H1 (cell line): Measurements from ENCODE around the gene KIZ. TPM values are rescaled to one million over a fixed set of nuclear protein-coding genes. Genes with fewer than 3 reads are reported as not detected.

ENCODE experiments used
- CTCF ChIA-PET: fragments of 300-600 bp; sonication (Branson Sonifier 250); formaldehyde crosslinking; loops from one replicate; lab custom pipeline; 2021; ENCODE audit not compliant: partially characterized antibody; lab: Charles Lee
- POLR2A ChIA-PET: fragments of 300-600 bp; sonication (Branson Sonifier 250); formaldehyde crosslinking; loops from one replicate; lab custom pipeline; 2021; ENCODE audit warnings: inconsistent platforms; ENCODE audit not compliant: partially characterized antibody; lab: Charles Lee
- DNase-seq, 2 experiments: peaks; one replicate each; pipeline versions ENCODE4 v3.0.0 to v3.0.0-alpha.2; 2010 to 2022; ENCODE audit warnings: low spot score in 2 of 2, low read depth in 1 of 2, mixed read lengths in 1 of 2
- FAIRE-seq: peaks from 2 replicates; lab custom pipeline; 2011; peaks lifted over from hg19 to GRCh38; lab: Jason Lieb, UNC
- H2AFZ ChIP-seq: 2 replicates; pipeline ENCODE4 v1.8.1; 2012; ENCODE audit warnings: low read length, inconsistent platforms
- H2AK5ac ChIP-seq: 2 replicates; pipeline ENCODE4 v1.6.1; 2013; ENCODE audit warnings: low read depth, low read length
- H2BK120ac ChIP-seq: replicated peaks from 2 replicates; pipeline ENCODE3; 2013; ENCODE audit warnings: low read depth, low read length, inconsistent platforms
- H2BK12ac ChIP-seq: 2 replicates; pipeline ENCODE4 v1.6.1; 2013; ENCODE audit warnings: low read depth, low read length
- H2BK15ac ChIP-seq: 2 replicates; pipeline ENCODE4 v1.6.1; 2013; ENCODE audit warnings: low read length
- H2BK20ac ChIP-seq: 2 replicates; pipeline ENCODE4 v1.6.1; 2013; ENCODE audit warnings: low read length
- H2BK5ac ChIP-seq: 2 replicates; pipeline ENCODE4 v1.6.1; 2013; ENCODE audit warnings: low read depth, low read length
- H3K14ac ChIP-seq: 2 replicates; pipeline ENCODE4 v1.6.1; 2013; ENCODE audit warnings: inconsistent platforms; ENCODE audit not compliant: insufficient read length
- H3K18ac ChIP-seq: 2 replicates; pipeline ENCODE4 v1.6.1; 2013; ENCODE audit warnings: low read length; ENCODE audit errors: extremely low read depth
- H3K23ac ChIP-seq: 2 replicates; pipeline ENCODE4 v1.6.1; 2013; ENCODE audit warnings: inconsistent platforms; ENCODE audit not compliant: insufficient read length
- H3K23me2 ChIP-seq: 2 replicates; pipeline ENCODE4 v1.6.1; 2013; ENCODE audit warnings: low read depth, low read length
- H3K27ac ChIP-seq: 2 replicates; pipeline ENCODE4 v1.6.1; 2011; ENCODE audit warnings: low read depth, low read length, inconsistent platforms
- H3K27me3 ChIP-seq, 4 experiments: replicated peaks in 1 of 4; 1 replicate in 1 of 4; 2 replicates in 3 of 4; pipeline versions ENCODE4 v1.6.1 to v1.8.1; 2011 to 2013; ENCODE audit warnings: low read length in 3 of 4, mild to moderate bottlenecking in 3 of 4, inconsistent platforms in 2 of 4, mixed read lengths in 2 of 4, moderate library complexity in 1 of 4; ENCODE audit not compliant: control insufficient read depth in 3 of 4, insufficient read depth in 3 of 4; ENCODE audit errors: extremely low read depth in 1 of 4
- H3K36me3 ChIP-seq, 4 experiments: 2 replicates each; pipeline versions ENCODE4 v1.6.1 to v1.8.1; 2011 to 2013; ENCODE audit warnings: mild to moderate bottlenecking in 4 of 4, low read length in 3 of 4, moderate library complexity in 2 of 4, control low read depth in 1 of 4, inconsistent platforms in 1 of 4; ENCODE audit not compliant: insufficient read depth in 4 of 4, control insufficient read depth in 2 of 4
- H3K4ac ChIP-seq: replicated peaks from 2 replicates; pipeline ENCODE3; 2013; ENCODE audit warnings: low read length, low read depth, mixed read lengths, inconsistent platforms; ENCODE audit not compliant: insufficient read length
- H3K4me1 ChIP-seq, 4 experiments: replicated peaks in 1 of 4; 1 replicate in 1 of 4; 2 replicates in 3 of 4; pipeline versions ENCODE4 v1.6.1 to v1.8.1; 2011 to 2013; ENCODE audit warnings: low read length in 3 of 4, inconsistent platforms in 2 of 4, mixed read lengths in 1 of 4; ENCODE audit not compliant: insufficient read depth in 4 of 4, control insufficient read depth in 3 of 4
- H3K4me2 ChIP-seq, 2 experiments: 2 replicates each; pipeline versions ENCODE4 v1.6.1 to v1.8.1; 2011 to 2013; ENCODE audit warnings: low read depth in 2 of 2, low read length in 2 of 2, control low read depth in 1 of 2, inconsistent platforms in 1 of 2, mild to moderate bottlenecking in 1 of 2; ENCODE audit not compliant: insufficient read depth in 1 of 2
- H3K4me3 ChIP-seq, 4 experiments: fragments of 200-600, 300-600 bp in 1 of 4; sonication (generic), shearing (Covaris generic), sonication (Bioruptor Twin) in 1 of 4; 2 replicates each; pipeline versions ENCODE4 v1.5.1 to v1.8.1; 2011 to 2016; ENCODE audit warnings: low read length in 4 of 4, low read depth in 3 of 4, control low read depth in 2 of 4, inconsistent platforms in 2 of 4, mild to moderate bottlenecking in 2 of 4, mixed read lengths in 1 of 4, moderate library complexity in 1 of 4; ENCODE audit not compliant: insufficient read depth in 2 of 4; ENCODE audit errors: extremely low read depth in 1 of 4
- H3K56ac ChIP-seq: replicated peaks from 2 replicates; pipeline ENCODE3; 2013; ENCODE audit warnings: low read depth, mild to moderate bottlenecking, mixed read lengths, low read length, inconsistent platforms; ENCODE audit not compliant: insufficient read length
- H3K79me1 ChIP-seq: 2 replicates; pipeline ENCODE4 v1.6.1; 2013; ENCODE audit warnings: low read depth, low read length, control low read depth
- H3K79me2 ChIP-seq, 2 experiments: 2 replicates each; pipeline versions ENCODE4 v1.6.1 to v1.8.1; 2012 to 2013; ENCODE audit warnings: low read length in 2 of 2, mild to moderate bottlenecking in 2 of 2, inconsistent platforms in 1 of 2; ENCODE audit not compliant: insufficient read depth in 2 of 2, control insufficient read depth in 1 of 2
- H3K9ac ChIP-seq, 4 experiments: replicated peaks in 1 of 4; 1 replicate in 1 of 4; 2 replicates in 3 of 4; pipeline versions ENCODE4 v1.6.1 to v1.8.1; 2011 to 2013; ENCODE audit warnings: low read depth in 3 of 4, low read length in 3 of 4, control low read depth in 2 of 4, mild to moderate bottlenecking in 2 of 4, moderate library complexity in 2 of 4, inconsistent platforms in 1 of 4; ENCODE audit errors: extremely low read depth in 1 of 4
- H3K9me3 ChIP-seq, 2 experiments: 2 replicates each; pipeline versions ENCODE4 v1.6.1 to v1.8.1; 2012 to 2013; ENCODE audit warnings: mild to moderate bottlenecking in 2 of 2, moderate library complexity in 2 of 2, control low read depth in 1 of 2, inconsistent platforms in 1 of 2, low read depth in 1 of 2, low read length in 1 of 2, mixed read lengths in 1 of 2; ENCODE audit not compliant: insufficient read depth in 2 of 2
- H4K20me1 ChIP-seq, 2 experiments: replicated peaks in 1 of 2; 2 replicates each; pipeline versions ENCODE3 to v1.8.1; 2011 to 2013; ENCODE audit warnings: inconsistent platforms in 2 of 2, low read length in 2 of 2, mild to moderate bottlenecking in 1 of 2; ENCODE audit not compliant: insufficient read depth in 2 of 2, control insufficient read depth in 1 of 2
- H4K5ac ChIP-seq: 2 replicates; pipeline ENCODE4 v1.6.1; 2013; ENCODE audit warnings: low read length, low read depth, mixed read lengths, inconsistent platforms; ENCODE audit not compliant: insufficient read length
- H4K8ac ChIP-seq: 2 replicates; pipeline ENCODE4 v1.8.0; 2013; ENCODE audit warnings: mild to moderate bottlenecking, moderate library complexity, low read length, inconsistent platforms; ENCODE audit not compliant: insufficient read depth; ENCODE audit errors: extremely low read depth
- H4K91ac ChIP-seq: replicated peaks from 2 replicates; pipeline ENCODE3; 2013; ENCODE audit warnings: low read length, mixed read lengths, inconsistent platforms; ENCODE audit not compliant: insufficient read length
- KDM1A ChIP-seq: fragments of 200-600, 300-600 bp; sonication (generic); IDR thresholded peaks from 2 replicates; pipeline ENCODE4 v1.7.1; 2016; ENCODE audit warnings: mild to moderate bottlenecking, low read length, borderline replicate concordance
- PHF8 ChIP-seq: fragments of 200-600 bp; sonication (generic); conservative IDR thresholded peaks from 2 replicates; pipeline ENCODE4 v1.7.1; 2012; ENCODE audit warnings: low read depth, mild to moderate bottlenecking, inconsistent platforms, low read length, moderate library complexity
- RBBP5 ChIP-seq: IDR thresholded peaks from 2 replicates; pipeline ENCODE4 v1.7.1; 2012; ENCODE audit warnings: low read depth, mild to moderate bottlenecking, inconsistent platforms, low read length, moderate library complexity, borderline replicate concordance
- SUZ12 ChIP-seq: fragments of 200-600 bp; sonication (generic); IDR thresholded peaks from 2 replicates; pipeline ENCODE4 v1.6.1; 2012; ENCODE audit warnings: mild to moderate bottlenecking, inconsistent platforms, low read length, moderate library complexity, mixed read lengths
- TAF1 ChIP-seq: IDR thresholded peaks from 2 replicates; pipeline ENCODE4 v1.6.1; 2011; ENCODE audit warnings: mild to moderate bottlenecking, low read depth, low read length
- YY1 ChIP-seq: IDR thresholded peaks from 2 replicates; pipeline ENCODE4 v1.6.1; 2011; ENCODE audit warnings: low read depth, mild to moderate bottlenecking, low read length
- WGBS, 2 experiments: shearing (Covaris generic) in 1 of 2; methylation state at CpG; one replicate each; pipeline versions ENCODE4 v1.1.6 to v1.1.7; 2013 to 2015; ENCODE audit warnings: low lambda C conversion rate in 2 of 2, mixed read lengths in 2 of 2, inconsistent platforms in 1 of 2, low coverage in 1 of 2, missing lambda C conversion rate in 1 of 2; ENCODE audit not compliant: insufficient replicate concordance in 2 of 2, insufficient coverage in 1 of 2, insufficient read length in 1 of 2; ENCODE audit errors: extremely low coverage in 1 of 2, missing lambda C conversion rate in 1 of 2; 5-methylcytosine and 5-hydroxymethylcytosine counted together
- polyA plus RNA-seq, 7 experiments: library from polyadenylated mRNA; depleted of rRNA in 3 of 7; stranded (reverse) in 5 of 7; unstranded in 2 of 7; fragments of >200 nt in 5 of 7; fragments of 200-250 nt in 2 of 7; gene quantifications; 1 replicate in 5 of 7; 2 replicates in 1 of 7; 4 replicates in 1 of 7; pipeline versions ENCODE4 v1.2.1 to v1.2.3, GENCODE V29; 2011 to 2013; ENCODE audit warnings: missing spikeins in 2 of 7, mixed read lengths in 2 of 7
- total RNA-seq: library from RNA; stranded (reverse); fragmentation: NEBNext Ultra II Directional; extraction: Animal tissue kit (Norgen Biotek cat#: 25700); gene quantifications from 2 replicates; pipeline ENCODE4 v1.2.1, GENCODE V29; 2021
- TF ChIP-seq, protein P1 (sequence below): IDR thresholded peaks from 2 replicates; pipeline ENCODE4 v1.6.1; 2012; ENCODE audit warnings: inconsistent platforms

The KIZ gene
- total and polyA plus RNA-seq, 2 of the 8 experiments (the other 6 are each of a cell fraction or from before 2014, with no cell fraction given) = 13.0 to 51.7 TPM

DNA sequence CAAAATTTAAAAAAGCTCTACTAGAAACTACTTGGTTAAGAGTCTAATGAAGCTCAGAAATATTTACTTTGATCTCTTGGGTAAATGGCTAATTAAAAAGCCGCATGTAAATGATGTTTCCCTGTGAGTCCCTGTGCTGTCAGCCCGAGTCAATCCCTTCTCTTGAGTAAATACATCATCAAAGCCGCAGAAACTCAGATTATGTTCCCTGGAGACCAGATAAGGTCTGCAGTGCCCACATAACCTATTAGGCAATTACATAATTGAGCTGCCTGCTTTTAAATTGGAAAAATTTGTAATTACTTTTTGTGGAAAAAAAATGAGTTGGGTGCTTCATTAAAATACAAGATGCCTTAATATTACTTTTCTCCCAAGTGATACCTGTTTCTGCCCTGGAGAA lies 83.1 kb downstream of the KIZ start:
- CTCF ChIA-PET = interaction anchor here (0.9 kb wide), 2 partner anchors 9 to 349 kb away, joined by 3 to 4 read pairs; no protein-coding TSS in a partner anchor
- FAIRE-seq = no peak
- H3K4me2 ChIP-seq = no peak overlapping the region

More for the DNA sequence above, 83.1 kb downstream of the KIZ start:
- Histone ChIP-seq H2BK120ac (no peak overlapping the region), H3K9me3 (no peaks in the 10 kb centered on the region)
- POLR2A ChIA-PET = no interaction called here
- TF ChIP-seq SUZ12 = no peak
- no peak for TF ChIP-seq PHF8
- TF ChIP-seq RBBP5 = no peak
- no peak for TF ChIP-seq YY1
- no peak for TF ChIP-seq KDM1A
- no peak for TF ChIP-seq TAF1
- TF ChIP-seq, protein P1, sequence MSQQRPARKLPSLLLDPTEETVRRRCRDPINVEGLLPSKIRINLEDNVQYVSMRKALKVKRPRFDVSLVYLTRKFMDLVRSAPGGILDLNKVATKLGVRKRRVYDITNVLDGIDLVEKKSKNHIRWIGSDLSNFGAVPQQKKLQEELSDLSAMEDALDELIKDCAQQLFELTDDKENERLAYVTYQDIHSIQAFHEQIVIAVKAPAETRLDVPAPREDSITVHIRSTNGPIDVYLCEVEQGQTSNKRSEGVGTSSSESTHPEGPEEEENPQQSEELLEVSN = no peak
- TF ChIP-seq, all 59 proteins: peak for 0
- Histone ChIP-seq H4K5ac (no peak overlapping the region), H2BK12ac (no peak overlapping the region), H2AFZ (no peak overlapping the region), H4K91ac (no peak overlapping the region), H3K4me3 (no peak overlapping the region), H3K23ac (no peak overlapping the region), H4K20me1 (no peaks in the 10 kb centered on the region), H3K23me2 (no peaks in the 10 kb centered on the region; the same call in 1 of the 2 replicates), H3K79me2 (no peaks in the 10 kb centered on the region), H3K14ac (no peak overlapping the region), H3K4me1 (peaks cover 0 to 11% (median 1%) of the 10 kb centered on the region in 4 experiments; a peak in 5 of 7 replicates), H3K9ac (no peak overlapping the region), H4K8ac (no peak overlapping the region), H2AK5ac (no peak overlapping the region), H3K79me1 (no peaks in the 10 kb centered on the region), H3K36me3 (peaks cover 0 to 5% (median 0%) of the 10 kb centered on the region in 4 experiments; a peak in 2 of 8 replicates), H3K56ac (no peak overlapping the region), H2BK20ac (no peak overlapping the region), H2BK15ac (no peak overlapping the region), H3K27me3 (no peaks in the 10 kb centered on the region), H3K27ac (no peak overlapping the region), H3K18ac (no peak overlapping the region), H3K4ac (no peak overlapping the region), H2BK5ac (no peak overlapping the region)
- no peak for DNase-seq
- 83% methylated on average over 3 of the region's 3 CpGs; no CpG with 5 or more reads in 1 of the 2 experiments for WGBS, 2 experiments
